ENCODE measurements around the gene TOMM5. TPM values are rescaled to one million over a fixed set of nuclear protein-coding genes. Genes with fewer than 3 reads are reported as not detected.

The TOMM5 gene
- total RNA-seq, 4 donors from 2014 or later, result 75.3 to 137 (median 93.3) TPM

- in situ Hi-C loops (cut with MboI; ENCODE audit: low sequenced_read_pairs in 4 of 4) (no loop called here), intact Hi-C loops (cut with DNase I; ENCODE audit: low total_unique reads) (no loop called here)
- Histone ChIP-seq H3K4me1 (no peaks in the 10 kb centered on the region), H3K36me3 (no peaks in the 10 kb centered on the region), H3K4me3 (no peak overlapping the region), H3K27me3 (no peaks in the 10 kb centered on the region), H3K9me3 (no peaks in the 10 kb centered on the region), H3K27ac (no peak overlapping the region)
- no peak for TF ChIP-seq POLR2A (IDR thresholded peaks at IDR 0.05)
- TF ChIP-seq, protein P1, sequence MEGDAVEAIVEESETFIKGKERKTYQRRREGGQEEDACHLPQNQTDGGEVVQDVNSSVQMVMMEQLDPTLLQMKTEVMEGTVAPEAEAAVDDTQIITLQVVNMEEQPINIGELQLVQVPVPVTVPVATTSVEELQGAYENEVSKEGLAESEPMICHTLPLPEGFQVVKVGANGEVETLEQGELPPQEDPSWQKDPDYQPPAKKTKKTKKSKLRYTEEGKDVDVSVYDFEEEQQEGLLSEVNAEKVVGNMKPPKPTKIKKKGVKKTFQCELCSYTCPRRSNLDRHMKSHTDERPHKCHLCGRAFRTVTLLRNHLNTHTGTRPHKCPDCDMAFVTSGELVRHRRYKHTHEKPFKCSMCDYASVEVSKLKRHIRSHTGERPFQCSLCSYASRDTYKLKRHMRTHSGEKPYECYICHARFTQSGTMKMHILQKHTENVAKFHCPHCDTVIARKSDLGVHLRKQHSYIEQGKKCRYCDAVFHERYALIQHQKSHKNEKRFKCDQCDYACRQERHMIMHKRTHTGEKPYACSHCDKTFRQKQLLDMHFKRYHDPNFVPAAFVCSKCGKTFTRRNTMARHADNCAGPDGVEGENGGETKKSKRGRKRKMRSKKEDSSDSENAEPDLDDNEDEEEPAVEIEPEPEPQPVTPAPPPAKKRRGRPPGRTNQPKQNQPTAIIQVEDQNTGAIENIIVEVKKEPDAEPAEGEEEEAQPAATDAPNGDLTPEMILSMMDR (IDR thresholded peaks at IDR 0.05 in 4 of 5, conservative IDR thresholded peaks at IDR 0.05 in 1 of 5), result no peak
- DNase-seq (no peak), ATAC-seq (no peak)
These were observed 34.4 kb upstream of the TOMM5 start for GRCh38 chr9:37626708-37627292.

DNA sequence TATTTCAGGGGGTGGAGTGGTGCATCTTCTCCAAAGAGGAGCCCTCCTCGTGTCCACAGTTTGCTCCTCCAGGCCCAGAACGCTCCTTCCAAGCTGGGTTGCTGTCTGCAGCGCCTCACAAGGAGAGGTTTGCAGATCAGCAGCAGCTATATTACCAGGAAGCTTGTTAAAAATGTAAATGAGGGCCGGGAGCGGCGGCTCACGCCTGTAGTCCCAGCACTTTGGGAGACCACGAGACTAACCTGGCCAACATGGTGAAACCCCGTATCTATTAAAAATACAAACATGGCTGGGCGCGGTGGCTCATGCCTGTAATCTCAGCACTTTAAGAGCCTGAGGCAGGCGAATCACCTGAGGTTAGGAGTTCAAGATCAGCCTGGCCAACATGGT is 33.4 kb upstream of the TOMM5 start:
- TF ChIP-seq, protein P1 (IDR thresholded peaks at IDR 0.05 in 4 of 5, conservative IDR thresholded peaks at IDR 0.05 in 1 of 5), result no peak
- TF ChIP-seq POLR2A (IDR thresholded peaks at IDR 0.05), result no peak
- intact Hi-C loops (cut with DNase I; ENCODE audit: low total_unique reads), result no loop called here
- no peak for DNase-seq

DNA sequence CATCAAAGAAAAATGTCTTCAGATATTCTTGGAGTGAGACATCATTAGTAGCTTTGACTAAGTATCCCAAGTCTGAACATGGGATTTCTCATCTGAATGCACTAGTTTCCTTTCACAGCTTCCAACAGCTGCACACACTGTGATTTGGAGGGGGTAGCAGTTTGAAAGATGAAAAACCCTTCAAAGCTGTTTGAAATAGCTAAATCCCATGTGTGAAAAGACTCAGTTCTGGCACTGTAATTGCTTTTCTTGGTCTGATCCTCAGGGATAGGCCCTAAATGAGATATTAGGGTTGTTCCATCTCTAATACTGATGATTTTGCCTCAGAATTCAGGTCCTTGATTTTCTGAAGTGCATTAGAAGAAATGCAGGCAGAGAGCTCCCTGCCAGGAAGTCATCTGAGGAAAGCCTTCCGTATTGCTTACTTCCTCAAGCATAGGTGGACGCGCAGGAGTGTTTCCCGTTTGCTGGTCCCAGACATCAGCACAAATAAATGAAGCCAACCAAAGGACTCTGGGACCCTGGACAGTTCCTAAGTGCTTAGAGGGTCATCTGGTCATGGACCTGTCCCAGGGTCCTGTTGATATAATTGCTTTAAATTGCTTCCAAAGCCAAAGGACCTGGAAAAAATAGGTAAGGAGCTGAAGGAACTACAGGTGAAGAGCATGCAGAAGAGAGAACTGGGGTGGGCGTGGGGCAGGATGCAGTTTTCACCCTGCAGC is 32.8 kb upstream of the TOMM5 start:
- intact Hi-C loops (cut with DNase I; ENCODE audit: low total_unique reads), result no loop called here
- ATAC-seq (no peak), DNase-seq (no peak)
- in situ Hi-C loops (cut with MboI; ENCODE audit: low sequenced_read_pairs in 4 of 4), result no loop called here
- Histone ChIP-seq H3K9me3 (no peaks in the 10 kb centered on the region), H3K4me3 (no peak overlapping the region), H3K4me1 (no peaks in the 10 kb centered on the region), H3K27ac (no peak overlapping the region), H3K27me3 (no peaks in the 10 kb centered on the region), H3K36me3 (no peaks in the 10 kb centered on the region)
- TF ChIP-seq, protein P1 (IDR thresholded peaks at IDR 0.05 in 4 of 5, conservative IDR thresholded peaks at IDR 0.05 in 1 of 5), result no peak
- TF ChIP-seq POLR2A (IDR thresholded peaks at IDR 0.05), result no peak

More for the DNA sequence above, 33.4 kb upstream of the TOMM5 start:
- in situ Hi-C loops (cut with MboI; ENCODE audit: low sequenced_read_pairs in 4 of 4), result no loop called here
- Histone ChIP-seq H3K36me3 (no peaks in the 10 kb centered on the region), H3K27ac (no peak overlapping the region), H3K27me3 (no peaks in the 10 kb centered on the region), H3K4me3 (no peak overlapping the region), H3K4me1 (no peaks in the 10 kb centered on the region), H3K9me3 (no peaks in the 10 kb centered on the region)
- ATAC-seq, result no peak

DNA sequence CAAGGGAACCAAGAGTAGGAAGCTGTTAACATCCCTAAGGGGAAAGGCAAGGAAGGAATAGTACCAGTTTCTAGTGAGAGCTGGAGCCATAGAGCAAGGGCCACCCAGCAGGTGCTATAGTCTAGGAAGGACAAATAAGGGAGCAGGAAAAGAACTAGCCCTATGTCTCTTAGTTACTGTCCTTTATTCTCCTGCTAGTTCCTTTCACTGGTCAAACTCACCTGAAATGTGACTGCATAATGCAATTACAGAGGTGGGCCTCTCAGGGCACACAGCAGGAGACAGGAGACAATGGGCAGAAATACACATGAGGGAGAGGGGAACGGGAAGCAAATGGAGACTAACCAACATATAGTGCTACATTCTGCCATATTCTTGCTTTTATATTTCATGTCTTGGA is 31.7 kb upstream of the TOMM5 start:
- TF ChIP-seq POLR2A (IDR thresholded peaks at IDR 0.05), result no peak
- TF ChIP-seq, protein P1 (IDR thresholded peaks at IDR 0.05 in 4 of 5, conservative IDR thresholded peaks at IDR 0.05 in 1 of 5), result no peak
- no peak overlapping the region for H3K27ac ChIP-seq
- in situ Hi-C loops (cut with MboI; ENCODE audit: low sequenced_read_pairs in 4 of 4), result no loop called here
- intact Hi-C loops (cut with DNase I; ENCODE audit: low total_unique reads), result no loop called here
- ATAC-seq, result no peak
- H3K27me3 ChIP-seq, result no peaks in the 10 kb centered on the region
- H3K4me1 ChIP-seq, result no peaks in the 10 kb centered on the region
- no peaks in the 10 kb centered on the region for H3K9me3 ChIP-seq
- DNase-seq, result no peak
- no peaks in the 10 kb centered on the region for H3K36me3 ChIP-seq
- no peak overlapping the region for H3K4me3 ChIP-seq
